ENCODE results near the gene PDE2A. TPM values are rescaled to one million over a fixed set of nuclear protein-coding genes. Genes with fewer than 3 reads are reported as not detected.

The PDE2A gene
- polyA plus RNA-seq = not detected

DNA sequence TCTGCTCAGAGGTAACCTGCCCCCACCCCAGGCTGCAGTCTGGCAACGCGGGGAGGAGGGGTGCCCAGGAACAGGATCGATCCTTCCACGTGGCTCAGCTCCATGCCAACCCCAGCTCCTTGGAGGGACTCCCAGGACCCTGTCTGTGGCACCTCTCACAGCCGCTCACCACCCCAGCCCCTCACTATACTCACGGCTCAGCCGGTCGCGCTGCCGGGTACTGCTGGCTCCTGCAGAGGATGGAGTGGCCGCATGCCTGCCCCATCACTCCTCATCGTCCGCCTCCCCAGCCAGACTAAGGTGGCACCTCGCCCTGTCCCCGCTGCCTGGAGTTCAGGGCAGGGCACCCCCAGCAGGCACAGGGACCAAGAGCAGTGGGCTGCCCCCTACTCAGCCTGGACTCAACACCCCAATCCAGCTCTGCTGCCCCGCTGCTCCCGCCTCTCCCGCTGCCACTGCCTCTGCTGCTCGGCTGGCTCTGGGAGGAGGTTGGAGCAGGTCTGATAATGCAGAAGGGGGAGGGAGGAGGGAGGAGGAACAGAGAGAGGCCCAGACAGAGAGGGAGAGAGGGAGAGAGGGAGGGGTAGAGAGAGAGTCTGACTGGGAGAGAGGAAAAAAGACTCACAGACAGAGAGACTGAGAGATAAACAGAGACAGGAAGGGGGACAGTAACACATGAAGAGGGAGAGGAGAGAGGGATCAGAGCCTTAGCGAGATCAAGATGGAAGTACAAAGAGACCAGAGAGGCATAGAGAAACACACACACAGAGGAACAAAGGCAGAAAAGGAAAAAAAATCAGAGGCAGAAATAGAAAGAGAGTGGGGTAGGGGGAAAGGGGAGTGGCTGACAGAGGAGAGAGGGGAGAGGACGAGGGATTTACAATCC is at the start of gene PDE2A:
TSS of gene PDE2A (minus strand) at position 480 of the 886 bp plus-strand sequence. CDS start at position 265, 215 bp downstream.
- DNase-seq = no peak
- no peaks in the 10 kb centered on the region for H3K36me3 Mint-ChIP-seq
- peaks cover 0 to 1% (median 0%) of the 10 kb centered on the region in 6 donors for H3K9me3 Mint-ChIP-seq
- H3K4me3 Mint-ChIP-seq = peak within 1 kb of the TSS in 1 of 5 donors; percentile 18
- H3K4me1 Mint-ChIP-seq = peaks cover under 1 to 5% of the 10 kb centered on the region in 2 donors
- peak within 1 kb of the TSS in 1 of 6 donors; percentile 12 for H3K27ac Mint-ChIP-seq
- peaks cover 25 to 69% (median 40%) of the 10 kb centered on the region in 3 donors for H3K27me3 Mint-ChIP-seq (ENCODE audit: low read depth in 3 of 3)

- peaks cover 23 to 36% (median 32%) of the 10 kb centered on the region in 3 donors for H3K27me3 Mint-ChIP-seq (ENCODE audit: low read depth in 3 of 3)
- H3K27ac Mint-ChIP-seq = peak overlapping the region; percentile 92 to 100 (median 98)
- H3K36me3 Mint-ChIP-seq = peaks cover 5 to 12% (median 9%) of the 10 kb centered on the region in 3 donors
- peak overlapping the region in 2 of 5 donors; percentile 24 to 29 for H3K4me3 Mint-ChIP-seq
- H3K4me1 Mint-ChIP-seq = peaks cover 85 to 86% of the 10 kb centered on the region in 2 donors
- no peak for DNase-seq
- H3K9me3 Mint-ChIP-seq = peaks cover 0 to 2% (median 0%) of the 10 kb centered on the region in 6 donors
These were observed 49.3 kb upstream of the PDE2A start for GRCh38 chr11:72723508-72723907.

GRCh38 chr11:72722050-72722748 is 48.0 kb upstream of the PDE2A start:
- Mint-ChIP-seq H3K27ac (peak overlapping the region; percentile 98 to 100 (median 99)), H3K36me3 (peaks cover 4 to 9% (median 5%) of the 10 kb centered on the region in 3 donors), H3K9me3 (peaks cover 0 to 2% (median 0%) of the 10 kb centered on the region in 6 donors), H3K4me1 (peaks cover 82 to 84% of the 10 kb centered on the region in 2 donors), H3K4me3 (peak overlapping the region; percentile 86 to 96 (median 89)), H3K27me3 (ENCODE audit: low read depth in 3 of 3) (peaks cover 24 to 36% (median 35%) of the 10 kb centered on the region in 3 donors)
- DNase-seq = peak; percentile 89 to 91 (median 89)

DNA sequence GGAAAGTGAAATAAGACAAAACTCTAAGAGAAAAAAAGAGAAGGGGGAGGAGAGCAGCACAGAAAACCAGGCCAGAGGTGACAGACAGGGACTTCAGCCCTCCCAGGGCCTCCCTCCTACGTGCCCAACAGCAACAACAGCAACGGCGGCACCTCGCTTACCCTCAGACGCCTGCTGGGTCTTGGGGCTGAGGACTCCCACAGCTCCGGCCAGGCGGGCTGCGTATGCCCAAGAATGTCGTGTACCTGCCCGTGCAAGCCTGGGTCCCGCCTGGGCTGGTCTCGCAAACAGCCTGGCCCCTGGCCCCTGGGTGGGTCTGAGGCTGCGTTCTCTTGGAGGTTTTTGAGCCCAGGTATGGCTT is 47.4 kb upstream of the PDE2A start:
- H3K4me1 Mint-ChIP-seq = peaks cover 83 to 86% of the 10 kb centered on the region in 2 donors
- peak overlapping the region; percentile 98 to 100 (median 99) for H3K27ac Mint-ChIP-seq
- H3K9me3 Mint-ChIP-seq = peaks cover 0 to 2% (median 0%) of the 10 kb centered on the region in 6 donors
- peak; percentile 79 to 81 (median 80) for DNase-seq
- peaks cover 24 to 36% (median 35%) of the 10 kb centered on the region in 3 donors for H3K27me3 Mint-ChIP-seq (ENCODE audit: low read depth in 3 of 3)
- H3K36me3 Mint-ChIP-seq = peaks cover 4 to 9% (median 5%) of the 10 kb centered on the region in 3 donors
- peak overlapping the region; percentile 86 to 96 (median 89) for H3K4me3 Mint-ChIP-seq

DNA sequence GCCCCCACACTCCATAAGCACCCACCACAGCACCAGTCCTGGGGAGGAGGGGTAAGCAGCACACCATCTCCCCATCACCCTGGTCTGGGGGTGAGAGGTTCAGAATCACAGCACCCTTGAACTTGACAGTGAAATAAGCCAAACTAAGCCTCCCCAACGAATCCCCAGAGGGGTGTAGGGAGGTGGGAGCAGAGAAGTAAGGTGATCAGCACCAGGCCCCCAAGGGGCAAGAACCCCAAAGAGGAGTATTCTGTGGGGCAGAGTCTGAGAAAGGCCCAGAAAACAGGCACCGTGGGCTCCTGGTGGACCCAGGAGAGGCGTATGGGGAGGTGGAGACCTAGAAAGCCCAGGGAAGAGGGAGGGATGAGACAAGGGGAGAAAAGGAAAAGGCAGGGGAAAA is 47.1 kb upstream of the PDE2A start:
- Mint-ChIP-seq H3K9me3 (peaks cover 0 to 2% (median 0%) of the 10 kb centered on the region in 6 donors), H3K36me3 (peaks cover 4 to 9% (median 5%) of the 10 kb centered on the region in 3 donors), H3K27me3 (ENCODE audit: low read depth in 3 of 3) (peaks cover 24 to 35% (median 34%) of the 10 kb centered on the region in 3 donors), H3K4me3 (peak overlapping the region; percentile 86 to 96 (median 89)), H3K27ac (peak overlapping the region; percentile 98 to 100 (median 99)), H3K4me1 (peaks cover 87 to 89% of the 10 kb centered on the region in 2 donors)
- DNase-seq = no peak

GRCh38 chr11:72720784-72721183 is 46.6 kb upstream of the PDE2A start:
- Mint-ChIP-seq H3K9me3 (peaks cover 0 to 2% (median 0%) of the 10 kb centered on the region in 6 donors), H3K36me3 (peaks cover 4 to 8% (median 5%) of the 10 kb centered on the region in 3 donors), H3K27ac (peak overlapping the region; percentile 98 to 100 (median 99)), H3K4me3 (peak overlapping the region; percentile 86 to 96 (median 89)), H3K27me3 (ENCODE audit: low read depth in 3 of 3) (peaks cover 21 to 35% (median 32%) of the 10 kb centered on the region in 3 donors), H3K4me1 (peaks cover 89 to 91% of the 10 kb centered on the region in 2 donors)
- no peak for DNase-seq

GRCh38 chr11:72720047-72720446 is 45.8 kb upstream of the PDE2A start:
- peaks cover 0 to under 1% (median 0%) of the 10 kb centered on the region in 6 donors for H3K9me3 Mint-ChIP-seq
- H3K36me3 Mint-ChIP-seq = peaks cover under 1 to 1% (median under 1%) of the 10 kb centered on the region in 3 donors
- no peak for DNase-seq
- H3K27ac Mint-ChIP-seq = peak overlapping the region; percentile 98 to 100 (median 99)
- peaks cover 18 to 31% (median 27%) of the 10 kb centered on the region in 3 donors for H3K27me3 Mint-ChIP-seq (ENCODE audit: low read depth in 3 of 3)
- H3K4me1 Mint-ChIP-seq = peaks cover 87 to 89% of the 10 kb centered on the region in 2 donors
- peak overlapping the region; percentile 86 to 96 (median 89) for H3K4me3 Mint-ChIP-seq

DNA sequence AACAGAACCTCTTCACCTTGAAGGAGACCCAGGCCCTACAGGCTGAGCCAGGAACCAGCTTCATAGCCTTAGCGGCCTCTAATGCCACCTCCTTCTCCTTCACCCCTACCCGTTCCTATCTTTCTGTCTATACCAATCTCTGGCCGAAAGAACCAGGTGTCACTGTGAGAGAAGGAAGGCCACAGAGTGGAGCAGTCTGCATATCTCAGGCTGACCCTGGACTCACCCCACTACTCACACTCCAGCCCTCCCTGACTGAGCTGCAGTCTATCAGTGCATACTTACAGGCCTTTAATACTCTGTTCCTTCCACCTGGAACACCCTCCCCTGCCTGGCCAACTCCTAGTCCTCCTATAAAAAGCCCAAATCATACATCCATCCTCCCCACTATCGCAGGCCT is 45.3 kb upstream of the PDE2A start:
- no peak for DNase-seq
- Mint-ChIP-seq H3K4me3 (peak overlapping the region; percentile 86 to 96 (median 89)), H3K36me3 (no peaks in the 10 kb centered on the region), H3K4me1 (peaks cover 87 to 89% of the 10 kb centered on the region in 2 donors), H3K27me3 (ENCODE audit: low read depth in 3 of 3) (peaks cover 19 to 30% (median 24%) of the 10 kb centered on the region in 3 donors), H3K27ac (peak overlapping the region; percentile 98 to 100 (median 99)), H3K9me3 (no peaks in the 10 kb centered on the region)

- H3K9me3 Mint-ChIP-seq = no peaks in the 10 kb centered on the region
- H3K4me1 Mint-ChIP-seq = peaks cover 88 to 89% of the 10 kb centered on the region in 2 donors
- peaks cover 19 to 27% (median 21%) of the 10 kb centered on the region in 3 donors for H3K27me3 Mint-ChIP-seq (ENCODE audit: low read depth in 3 of 3)
- DNase-seq = peak; percentile 44 to 54 (median 45)
- no peaks in the 10 kb centered on the region for H3K36me3 Mint-ChIP-seq
- H3K4me3 Mint-ChIP-seq = peak overlapping the region; percentile 86 to 96 (median 89)
- H3K27ac Mint-ChIP-seq = peak overlapping the region; percentile 98 to 100 (median 99)
These were observed 44.9 kb upstream of the PDE2A start for GRCh38 chr11:72719144-72719543.

DNA sequence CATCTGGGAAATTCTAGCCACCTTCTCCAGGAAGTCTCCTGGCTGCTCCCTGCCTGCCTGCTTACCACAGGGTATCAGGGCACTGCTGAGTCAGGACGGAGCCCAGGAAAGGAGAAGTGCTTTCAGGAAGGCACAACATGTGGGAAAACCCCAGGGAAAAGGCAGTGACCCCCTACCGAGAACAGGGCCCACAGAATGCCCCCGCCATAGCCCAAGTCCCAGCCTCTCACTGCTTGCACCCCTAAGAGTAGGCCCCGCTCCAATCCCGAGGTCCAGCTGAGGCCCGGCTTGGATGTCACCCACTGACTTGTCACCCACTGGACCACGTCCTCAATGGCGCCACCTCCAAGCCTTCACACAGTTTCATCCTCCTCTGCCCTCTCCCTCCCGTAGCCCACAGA is 43.9 kb upstream of the PDE2A start:
- H3K9me3 Mint-ChIP-seq = no peaks in the 10 kb centered on the region
- H3K4me1 Mint-ChIP-seq = peaks cover 83 to 88% of the 10 kb centered on the region in 2 donors
- peaks cover 19 to 26% (median 19%) of the 10 kb centered on the region in 3 donors for H3K27me3 Mint-ChIP-seq (ENCODE audit: low read depth in 3 of 3)
- H3K36me3 Mint-ChIP-seq = no peaks in the 10 kb centered on the region
- no peak for DNase-seq
- H3K4me3 Mint-ChIP-seq = peak overlapping the region in 1 of 5 donors; percentile 23
- peak overlapping the region; percentile 40 to 100 (median 99) for H3K27ac Mint-ChIP-seq

DNA sequence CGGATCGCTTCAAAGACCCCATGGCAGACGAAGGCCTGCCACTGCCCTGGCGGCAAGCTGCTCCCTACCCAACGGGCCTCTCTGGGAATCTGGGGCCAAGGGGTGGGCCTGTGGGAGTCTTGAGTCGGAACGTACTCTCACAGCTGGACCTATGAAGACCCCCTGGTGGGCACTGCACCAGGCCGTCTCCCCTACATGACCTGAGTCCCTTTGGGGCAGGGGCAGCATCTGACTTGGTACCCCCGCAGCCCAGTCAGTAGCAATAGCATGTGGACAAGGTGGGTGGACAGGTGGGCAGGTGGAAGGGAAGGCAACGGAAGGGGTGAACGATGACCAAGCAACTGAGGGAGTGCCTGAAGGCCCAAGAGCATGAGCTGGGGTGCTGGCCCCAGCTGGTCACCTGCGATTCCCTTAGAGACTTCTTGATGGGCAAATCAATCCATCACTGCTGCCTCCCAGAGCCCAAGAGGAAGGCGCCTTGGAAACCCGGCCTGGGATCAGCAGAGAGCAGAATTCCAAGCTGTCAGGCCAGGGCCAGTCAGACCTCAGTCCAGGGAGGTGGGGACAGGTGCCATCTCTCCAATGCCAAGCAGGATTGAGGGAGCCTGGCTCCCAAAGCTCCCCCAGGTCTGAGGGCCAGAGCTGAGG is 42.7 kb upstream of the PDE2A start:
- H3K4me1 Mint-ChIP-seq = peaks cover 78 to 87% of the 10 kb centered on the region in 2 donors
- no peaks in the 10 kb centered on the region for H3K9me3 Mint-ChIP-seq

DNA sequence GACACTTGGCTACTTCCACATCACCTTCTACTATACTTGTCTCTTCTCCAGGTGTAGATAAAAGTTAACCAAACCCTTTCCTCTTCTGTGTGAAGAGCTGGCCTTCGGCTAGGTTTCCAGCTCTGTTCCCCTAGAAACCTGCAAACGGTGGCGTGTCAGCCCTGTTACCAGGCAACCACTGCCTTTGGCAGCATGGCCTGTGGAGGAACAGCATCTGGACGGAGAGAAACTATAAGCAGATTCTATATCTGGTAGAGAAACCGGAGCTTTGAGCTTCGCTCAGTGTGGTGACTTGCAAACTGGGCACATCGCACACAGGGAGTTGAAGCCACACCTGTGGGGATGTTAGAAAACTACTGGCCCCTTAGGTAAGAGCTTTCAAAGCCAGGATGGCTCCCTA is 42.1 kb upstream of the PDE2A start:
- Mint-ChIP-seq H3K4me1 (peaks cover 72 to 82% of the 10 kb centered on the region in 2 donors), H3K4me3 (no peak overlapping the region), H3K27me3 (ENCODE audit: low read depth in 3 of 3) (peaks cover 6 to 15% (median 10%) of the 10 kb centered on the region in 3 donors), H3K36me3 (no peaks in the 10 kb centered on the region), H3K27ac (peak overlapping the region in 5 of 6 donors; percentile 36 to 84 (median 66)), H3K9me3 (no peaks in the 10 kb centered on the region)
- DNase-seq = no peak

More for the DNA sequence above, 42.7 kb upstream of the PDE2A start:
- Mint-ChIP-seq H3K4me3 (no peak overlapping the region), H3K27me3 (ENCODE audit: low read depth in 3 of 3) (peaks cover 11 to 21% (median 13%) of the 10 kb centered on the region in 3 donors), H3K36me3 (no peaks in the 10 kb centered on the region), H3K27ac (peak overlapping the region in 3 of 6 donors; percentile 49 to 99 (median 51))
- no peak for DNase-seq

GRCh38 chr11:72712841-72713240 is 38.6 kb upstream of the PDE2A start:
- Mint-ChIP-seq H3K27me3 (ENCODE audit: low read depth in 3 of 3) (peaks cover 0 to 15% (median 12%) of the 10 kb centered on the region in 3 donors), H3K4me1 (peaks cover 49 to 52% of the 10 kb centered on the region in 2 donors), H3K27ac (peak overlapping the region; percentile 72 to 95 (median 90)), H3K9me3 (no peaks in the 10 kb centered on the region), H3K36me3 (peaks cover 0 to 14% (median 0%) of the 10 kb centered on the region in 3 donors), H3K4me3 (peak overlapping the region in 3 of 5 donors; percentile 45 to 60 (median 49))
- DNase-seq = no peak

Measured in immature natural killer cell (primary cell).